ENCODE data around the gene ZC3HAV1L. TPM values are rescaled to one million over a fixed set of nuclear protein-coding genes. Genes with fewer than 3 reads are reported as not detected.

The ZC3HAV1L gene
- total and polyA plus RNA-seq, 2 of the 13 experiments (the other 11 are each of a cell fraction or from before 2014, with no cell fraction given) = 8.4 to 11.1 TPM

GRCh38 chr7:139054101-139054500 is 18.3 kb upstream of the ZC3HAV1L start:
- CTCF ChIA-PET (ENCODE audit: low intra/inter-chr PET ratio, low total read pairs) = no interaction called here
- H3K9ac ChIP-seq (ENCODE audit: insufficient read depth, low read depth, low read length) = no peak overlapping the region
- H3K4me2 ChIP-seq (ENCODE audit: low read depth, low read length) = no peak overlapping the region
- POLR2A ChIA-PET = no interaction called here
- no peak for FAIRE-seq
- no peak overlapping the region for H3K4me3 ChIP-seq (replicated peaks in 1 of 3; ENCODE audit: insufficient read depth in 1 of 3, low read depth in 2 of 3, low read length in 3 of 3)
- no peaks in the 10 kb centered on the region for H3K4me1 ChIP-seq (ENCODE audit: insufficient read depth, low read length)
- no peak for DNase-seq (ENCODE audit: low spot score)
- BruUV-seq (replicated peaks) = no TSS peak
- intact Hi-C loops (cut with micrococcal nuclease; ENCODE audit: unreplicated experiment) = no loop called here
- 100% methylated on average over 2 of the region's 2 CpGs for WGBS (ENCODE audit: low lambda C conversion rate)
- H3K9me3 ChIP-seq (ENCODE audit: low read length) = no peaks in the 10 kb centered on the region
- no peak for TF ChIP-seq MIXL1 (CRISPR knock-in tag; IDR thresholded peaks at IDR 0.05)
- TF ChIP-seq CREBL2 (CRISPR knock-in tag; IDR thresholded peaks at IDR 0.05; ENCODE audit: borderline replicate concordance) = no peak
- TF ChIP-seq ZBTB7A (CRISPR knock-in tag; IDR thresholded peaks at IDR 0.05) = no peak
- no peak for TF ChIP-seq ZNF839 (CRISPR knock-in tag; IDR thresholded peaks at IDR 0.05; ENCODE audit: borderline replicate concordance)
- H4K20me1 ChIP-seq (ENCODE audit: insufficient read depth, low read length) = no peaks in the 10 kb centered on the region
- H3K27ac ChIP-seq (ENCODE audit: extremely low read length, insufficient read depth, low read length) = no peak overlapping the region
- no peaks in the 10 kb centered on the region for H3K27me3 ChIP-seq (ENCODE audit: control insufficient read depth in 1 of 2, insufficient read depth in 2 of 2, low read length in 2 of 2)
- peaks cover 18 to 59% of the 10 kb centered on the region in 2 experiments for H3K36me3 ChIP-seq (replicated peaks in 1 of 2; ENCODE audit: control insufficient read depth in 1 of 2, insufficient read depth in 2 of 2, low read length in 2 of 2)
- H2AFZ ChIP-seq (ENCODE audit: low read length) = no peak overlapping the region
- no peak for ATAC-seq
- H3K79me2 ChIP-seq (ENCODE audit: insufficient read depth, low read length) = no peaks in the 10 kb centered on the region
- in situ Hi-C loops (cut with HindIII; ENCODE audit: extremely low pct_ligation_motif_present, low pct_unique_long_range_greater_than_20kb) = no loop called here

- FAIRE-seq = no peak
- H3K36me3 ChIP-seq (replicated peaks in 1 of 2; ENCODE audit: control insufficient read depth in 1 of 2, insufficient read depth in 2 of 2, low read length in 2 of 2) = peaks cover 14 to 54% of the 10 kb centered on the region in 2 experiments
- POLR2A ChIA-PET = no interaction called here
- DNase-seq (ENCODE audit: low spot score) = no peak
- H3K79me2 ChIP-seq (ENCODE audit: insufficient read depth, low read length) = no peaks in the 10 kb centered on the region
- H2AFZ ChIP-seq (ENCODE audit: low read length) = no peak overlapping the region
- H3K9me3 ChIP-seq (ENCODE audit: low read length) = no peaks in the 10 kb centered on the region
- CTCF ChIA-PET (ENCODE audit: low intra/inter-chr PET ratio, low total read pairs) = no interaction called here
- no peak overlapping the region for H3K4me3 ChIP-seq (replicated peaks in 1 of 3; ENCODE audit: insufficient read depth in 1 of 3, low read depth in 2 of 3, low read length in 3 of 3)
- BruUV-seq (replicated peaks) = no TSS peak
- H3K27ac ChIP-seq (ENCODE audit: extremely low read length, insufficient read depth, low read length) = no peak overlapping the region
- H3K9ac ChIP-seq (ENCODE audit: insufficient read depth, low read depth, low read length) = no peak overlapping the region
- no peak for ATAC-seq
- no peaks in the 10 kb centered on the region for H4K20me1 ChIP-seq (ENCODE audit: insufficient read depth, low read length)
- H3K27me3 ChIP-seq (ENCODE audit: control insufficient read depth in 1 of 2, insufficient read depth in 2 of 2, low read length in 2 of 2) = no peaks in the 10 kb centered on the region
- no peaks in the 10 kb centered on the region for H3K4me1 ChIP-seq (ENCODE audit: insufficient read depth, low read length)
- TF ChIP-seq ADNP (CRISPR knock-in tag; IDR thresholded peaks at IDR 0.05) (no peak), MAFK (conservative IDR thresholded peaks at IDR 0.05 in 1 of 2, IDR thresholded peaks at IDR 0.05 in 1 of 2; ENCODE audit: low read length in 2 of 2) (0 out of 4 replicates have a peak, but pooled peaks have one; percentile 15 to 28), MAFF (IDR thresholded peaks at IDR 0.05; ENCODE audit: low read depth, low read length) (peak; percentile 23; the same call in 1 of the 2 replicates)
- intact Hi-C loops (cut with micrococcal nuclease; ENCODE audit: unreplicated experiment) (no loop called here), in situ Hi-C loops (cut with HindIII; ENCODE audit: extremely low pct_ligation_motif_present, low pct_unique_long_range_greater_than_20kb) (no loop called here)
- H3K4me2 ChIP-seq (ENCODE audit: low read depth, low read length) = no peak overlapping the region
Observed at GRCh38 chr7:139051655-139052054, 15.8 kb upstream of the ZC3HAV1L start.

Data from HepG2 (cell line).